ENCODE measurements around the gene TMEM121.
"Not testable (repeated sequence)": the region's sequence is repeated elsewhere in the genome, so short reads cannot be mapped to it uniquely, and the experiment has no call there.

TMEM121 gene

DNA sequence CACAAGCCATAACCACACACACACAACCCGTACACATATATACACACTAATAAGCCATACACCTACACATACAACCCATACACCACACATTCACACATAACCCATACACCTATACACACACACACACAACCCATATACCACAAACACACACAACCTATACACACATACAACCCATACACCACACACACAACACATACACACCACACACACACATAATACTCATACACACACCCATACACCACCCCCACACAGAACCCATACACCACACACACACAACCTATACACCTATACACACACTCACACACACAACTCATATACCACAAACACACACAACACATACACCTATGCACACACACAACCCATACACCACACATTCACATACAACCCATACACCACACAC is 44.1 kb downstream of the TMEM121 start:
- DNase-seq (ENCODE audit: low read depth, low spot score): no peak

DNA sequence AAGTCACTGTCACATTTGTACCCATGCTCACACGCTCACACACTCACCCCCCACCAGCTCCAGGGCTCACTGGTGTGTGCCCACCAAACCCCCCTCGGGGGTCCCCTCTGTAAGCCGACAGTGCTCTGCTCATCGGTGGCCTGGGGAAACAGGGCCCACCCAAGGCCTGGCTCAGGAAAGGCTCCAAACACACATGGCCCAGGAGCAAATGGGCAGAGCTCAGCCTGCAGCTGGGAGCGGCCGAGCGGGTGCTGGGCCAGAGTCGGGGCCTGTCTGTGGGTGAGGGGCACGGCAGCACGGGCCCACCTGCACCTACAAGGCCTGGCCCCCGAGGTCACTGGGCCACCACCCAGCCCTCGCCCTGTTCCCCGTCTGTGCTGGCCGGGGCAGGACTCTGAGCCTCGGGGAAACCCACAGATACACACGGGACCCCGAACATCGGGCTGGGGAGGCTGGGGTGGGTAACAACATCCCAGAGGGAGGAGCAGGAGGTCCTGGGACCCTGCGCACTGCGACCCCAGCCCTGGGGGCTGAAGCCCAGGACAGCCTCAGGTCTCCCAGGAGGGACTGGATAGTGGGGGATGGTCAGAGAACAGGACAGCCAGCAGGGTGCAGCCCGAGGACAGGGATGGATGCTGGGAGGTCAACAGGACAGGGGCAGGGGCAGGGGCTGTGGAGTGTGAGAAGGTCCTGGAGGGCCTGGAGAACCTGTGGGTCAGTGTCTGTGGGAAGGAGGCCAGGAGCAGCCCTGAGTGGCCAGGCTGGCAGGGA is 45.0 kb downstream of the TMEM121 start:
- DNase-seq (ENCODE audit: low read depth, low spot score): not testable (repeated sequence)

DNA sequence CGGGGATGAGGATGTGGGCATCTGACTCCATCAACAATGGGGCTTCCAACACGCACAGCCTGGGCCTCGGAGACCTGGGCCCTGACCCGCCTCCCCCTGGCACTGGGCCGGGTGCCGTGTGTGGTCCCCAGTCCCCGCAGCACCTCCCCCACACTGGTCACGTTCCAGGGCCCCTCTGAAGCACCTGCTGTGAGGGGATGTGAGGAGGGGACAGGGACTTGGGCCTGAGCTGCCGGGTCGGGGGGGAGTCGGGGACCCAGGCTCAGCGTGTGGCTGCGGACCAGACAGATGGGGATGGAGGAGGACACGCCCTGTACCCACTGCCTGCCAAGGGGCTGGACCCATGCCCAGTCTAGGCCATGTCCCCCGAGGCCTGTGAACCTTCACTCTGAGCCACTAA is 45.7 kb downstream of the TMEM121 start:
- DNase-seq (ENCODE audit: low read depth, low spot score): not testable (repeated sequence)

DNA sequence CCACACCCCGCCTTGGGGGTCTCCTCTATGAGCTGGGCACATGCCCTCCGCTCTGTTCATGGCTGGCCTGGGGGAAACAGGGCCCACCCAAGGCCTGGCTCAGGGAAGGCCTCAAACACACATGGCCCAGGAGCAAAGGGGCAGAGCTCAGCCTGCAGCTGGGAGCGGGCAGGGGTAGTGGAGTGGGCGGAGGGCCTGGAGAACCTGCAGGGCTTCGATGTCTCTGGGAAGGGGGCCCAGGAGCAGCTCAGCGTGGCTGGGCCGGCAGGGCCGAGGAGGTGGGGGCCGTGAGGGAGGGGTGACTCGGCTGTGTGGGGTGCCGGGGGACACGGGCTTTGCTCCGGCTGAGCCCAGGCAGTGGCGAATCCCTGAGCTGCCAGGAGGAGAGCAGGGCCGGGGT is 47.5 kb downstream of the TMEM121 start:
- not testable (repeated sequence) for DNase-seq (ENCODE audit: low read depth, low spot score)

DNA sequence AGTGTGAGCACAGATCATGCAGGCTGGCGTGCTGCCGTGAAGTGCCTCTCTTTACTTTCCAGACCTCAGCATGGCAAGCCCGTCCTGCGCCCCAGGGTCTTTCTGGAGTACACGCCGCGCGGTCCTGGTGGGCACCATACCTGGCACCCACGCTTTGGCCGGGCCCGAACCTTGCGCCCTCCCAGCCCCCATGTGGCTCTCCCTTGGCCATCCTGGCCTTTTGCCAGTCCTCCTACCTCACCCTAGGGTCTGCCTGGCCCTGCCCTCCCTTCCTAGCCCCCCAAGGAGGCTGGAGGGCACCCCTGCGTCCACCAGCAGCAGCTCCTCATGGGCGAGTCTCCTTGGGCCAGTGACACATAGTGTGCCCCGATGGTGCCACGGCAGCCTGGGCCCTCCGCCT is 48.0 kb downstream of the TMEM121 start:
- DNase-seq (ENCODE audit: low read depth, low spot score): not testable (repeated sequence)

DNA sequence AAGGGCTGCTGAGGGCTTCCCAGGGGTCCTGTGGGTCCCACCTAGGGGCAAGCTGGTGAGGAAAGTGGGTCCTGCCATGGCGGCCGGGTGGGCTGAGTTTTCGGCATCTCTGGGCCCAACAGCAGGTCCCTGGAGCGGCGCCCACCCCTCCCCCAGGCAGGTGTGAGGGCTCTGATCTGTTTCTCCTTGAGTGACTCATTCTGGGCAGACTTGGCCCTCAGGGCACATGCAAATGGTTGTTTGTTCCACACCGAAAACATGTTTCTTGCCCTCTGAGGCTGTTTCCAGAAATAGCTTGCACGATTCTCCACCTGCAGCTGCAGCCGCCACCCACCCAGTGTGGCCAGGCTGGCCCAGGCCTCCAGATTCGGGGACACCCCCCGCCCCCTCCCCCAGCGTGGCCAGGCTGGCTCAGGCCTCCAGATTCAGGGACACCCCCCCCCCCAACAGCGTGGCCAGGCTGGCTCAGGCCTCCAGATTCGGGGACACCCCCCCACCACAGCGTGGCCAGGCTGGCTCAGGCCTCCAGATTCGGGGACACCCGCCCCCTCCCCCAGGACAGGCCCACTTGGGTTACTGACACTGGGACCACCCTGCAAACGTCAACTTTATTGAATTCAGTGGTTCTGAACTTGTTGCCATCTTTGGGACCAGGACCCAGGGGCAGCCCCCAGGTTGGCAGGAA is 48.8 kb downstream of the TMEM121 start:
- not testable (repeated sequence) for DNase-seq (ENCODE audit: low read depth, low spot score)

DNA sequence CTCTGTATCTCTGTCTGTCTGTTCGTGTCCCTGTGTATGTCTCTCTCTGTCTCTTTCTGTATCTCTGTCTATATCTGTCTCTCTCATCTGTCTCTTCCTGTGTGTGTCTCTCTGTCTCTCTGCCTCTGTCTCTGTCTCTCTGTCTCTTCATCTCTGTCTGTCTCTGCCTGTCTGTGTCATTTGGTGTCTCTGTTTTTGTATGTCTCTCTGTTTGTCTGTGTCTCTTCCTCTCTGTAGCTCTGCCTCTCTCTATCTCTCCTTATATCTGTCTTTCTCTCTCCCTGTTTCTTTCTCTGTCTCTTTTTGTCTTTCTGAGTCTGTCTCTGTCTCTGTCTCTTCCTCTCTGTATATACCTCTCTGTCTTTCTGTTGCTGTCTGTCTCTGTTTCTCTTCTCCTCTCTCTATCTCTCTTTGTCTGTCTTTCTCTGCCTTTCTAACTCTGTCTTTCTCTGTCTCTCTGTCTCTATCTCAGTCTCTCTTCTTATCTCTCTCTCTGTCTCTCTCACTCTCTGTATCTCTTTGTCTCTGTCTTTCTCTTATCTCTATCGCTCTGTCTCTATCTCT is 50.2 kb downstream of the TMEM121 start:
- DNase-seq (ENCODE audit: low read depth, low spot score): no peak

DNA sequence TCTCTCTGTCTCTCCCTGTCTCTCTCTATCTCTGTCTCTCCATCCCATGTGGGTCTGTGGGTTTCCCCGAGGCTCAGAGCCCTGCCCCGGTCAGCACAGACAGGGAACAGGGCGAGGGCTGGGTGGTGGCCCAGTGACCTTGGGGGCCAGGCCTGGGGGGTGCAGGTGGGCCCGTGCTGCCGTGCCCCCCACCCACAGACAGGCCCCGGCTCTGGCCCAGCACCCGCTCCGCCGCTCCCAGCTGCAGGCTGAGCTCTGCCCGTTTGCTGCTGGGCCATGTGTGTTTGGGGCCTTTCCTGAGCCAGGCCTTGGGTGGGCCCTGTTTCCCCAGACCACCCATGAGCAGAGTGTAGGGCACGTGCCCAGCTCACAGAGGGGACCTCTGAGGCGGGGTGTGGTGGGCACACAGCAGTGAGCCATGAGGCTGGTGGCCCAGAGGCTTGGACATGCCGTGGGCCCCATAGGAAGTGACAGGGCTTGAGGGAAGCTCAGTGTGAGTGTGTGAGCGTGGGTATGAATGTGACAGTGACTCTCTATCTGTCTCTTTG is 51.0 kb downstream of the TMEM121 start:
- DNase-seq (ENCODE audit: low read depth, low spot score): no peak

DNA sequence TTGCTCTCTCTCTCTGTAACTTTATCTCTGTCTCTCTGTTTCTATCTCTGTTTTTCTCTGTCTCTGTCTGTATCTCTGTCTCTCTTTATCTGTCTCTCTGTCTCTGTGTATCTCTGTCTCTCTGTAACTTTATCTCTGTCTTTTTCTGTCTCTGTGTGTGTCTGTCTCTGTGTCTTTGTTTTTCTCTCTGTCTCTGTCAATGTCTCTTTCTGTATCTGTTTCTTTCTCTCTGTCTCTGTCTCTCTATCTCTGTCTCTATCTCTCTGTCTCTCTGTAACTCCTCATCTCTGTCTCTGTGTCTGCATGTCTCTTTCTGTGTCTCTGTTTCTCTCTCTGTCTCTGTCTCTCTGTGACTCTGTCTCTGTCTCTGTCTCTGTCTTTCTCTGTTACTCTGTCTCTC is 51.7 kb downstream of the TMEM121 start:
- DNase-seq (ENCODE audit: low read depth, low spot score): no peak

DNA sequence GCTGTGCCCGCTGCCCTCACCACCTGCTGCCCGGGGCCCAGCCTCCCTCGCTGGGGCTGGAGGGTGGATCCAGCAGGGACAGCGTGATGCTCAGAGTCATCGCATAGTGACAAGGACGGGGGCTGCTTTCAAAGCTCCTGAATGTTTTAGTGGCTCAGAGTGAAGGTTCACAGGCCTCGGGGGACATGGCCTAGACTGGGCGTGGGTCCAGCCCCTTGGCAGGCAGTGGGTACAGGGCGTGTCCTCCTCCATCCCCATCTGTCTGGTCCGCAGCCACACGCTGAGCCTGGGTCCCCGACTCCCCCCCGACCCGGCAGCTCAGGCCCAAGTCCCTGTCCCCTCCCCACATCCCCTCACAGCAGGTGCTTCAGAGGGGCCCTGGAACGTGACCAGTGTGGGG is 52.8 kb downstream of the TMEM121 start:
- DNase-seq (ENCODE audit: low read depth, low spot score): not testable (repeated sequence)

All from activated naive CD8-positive, alpha-beta T cell treated with anti-CD3 and anti-CD28 coated beads, Interleukin-2, amount 50 U/mL, for 16 hours (primary cell).